ENCODE results near the gene INSIG2. TPM values are rescaled to one million over a fixed set of nuclear protein-coding genes. Genes with fewer than 3 reads are reported as not detected.
A peak's percentile ranks its signal among the peaks of the same experiment; 100 is the strongest.

INSIG2 gene
- total and polyA plus RNA-seq, 9 of the 15 experiments (the other 6 are each of a cell fraction or from before 2014, with no cell fraction given) = 1.5 to 34.2 (median 6.4) TPM

- Histone ChIP-seq H3K36me3 (ENCODE audit: control insufficient read depth, insufficient read depth, low read length) (no peaks in the 10 kb centered on the region), H3K9ac (ENCODE audit: insufficient read depth in 1 of 2, low read depth in 2 of 2, low read length in 2 of 2) (no peak overlapping the region), H4K20me1 (replicated peaks; ENCODE audit: control insufficient read depth, insufficient read depth, low read length) (no peaks in the 10 kb centered on the region), H3K27me3 (ENCODE audit: control insufficient read depth in 2 of 2, insufficient read depth in 2 of 2, low read length in 2 of 2) (peaks cover 3 to 4% of the 10 kb centered on the region in 2 experiments; a peak in 1 of 5 replicates), H3K9me3 (replicated peaks; ENCODE audit: control insufficient read depth, insufficient read depth, low read depth, low read length) (no peaks in the 10 kb centered on the region), H3K27ac (ENCODE audit: extremely low read depth, low read depth, low read length) (no peak overlapping the region), H2AFZ (ENCODE audit: low read depth, low read length) (no peak overlapping the region), H3K9me1 (ENCODE audit: control insufficient read depth, insufficient read depth, low read length) (no peaks in the 10 kb centered on the region), H3K4me3 (no peak overlapping the region), H3K79me2 (ENCODE audit: control insufficient read depth, insufficient read depth, low read length) (no peaks in the 10 kb centered on the region), H3K4me1 (replicated peaks in 1 of 2; ENCODE audit: control insufficient read depth in 2 of 2, insufficient read depth in 2 of 2, low read length in 2 of 2) (no peaks in the 10 kb centered on the region), H3K4me2 (ENCODE audit: insufficient read depth, low read length) (no peak overlapping the region)
- ATAC-seq = peak; percentile 44; the same call in 2 of the 3 replicates
- DNase-seq (ENCODE audit: extremely low read depth in 1 of 4, low spot score in 3 of 4) = no peak
- TF ChIP-seq SP2 (IDR thresholded peaks at IDR 0.05; ENCODE audit: extremely low read depth, low read depth, low read length, poor library complexity, severe bottlenecking) (no peak), KAT7 (CRISPR knock-in tag; IDR thresholded peaks at IDR 0.05; ENCODE audit: borderline replicate concordance) (no peak), HES1 (IDR thresholded peaks at IDR 0.05; ENCODE audit: low read depth) (no peak), CBFB (CRISPR knock-in tag; IDR thresholded peaks at IDR 0.05) (no peak), HMBOX1 (IDR thresholded peaks at IDR 0.05) (no peak), ARID4B (CRISPR knock-in tag; IDR thresholded peaks at IDR 0.05) (no peak), BDP1 (IDR thresholded peaks at IDR 0.05; ENCODE audit: insufficient read depth, insufficient read length) (no peak)
- in situ Hi-C loops (cut with MboI) (no loop called here), intact Hi-C loops (cut with micrococcal nuclease) (no loop called here)
- CTCF ChIA-PET (ENCODE audit: low intra/inter-chr PET ratio) = no interaction called here
- FAIRE-seq = no peak
- WGBS (ENCODE audit: insufficient coverage, low coverage, missing lambda C conversion rate) = under 1% methylated on average over 7 of the region's 7 CpGs
- POLR2A ChIA-PET = no interaction called here
- no TSS peak for BruUV-seq (replicated peaks)
These were observed 42.1 kb downstream of the INSIG2 start for GRCh38 chr2:118130385-118130784.
